ENCODE measurements around the gene EEF1G. TPM values are rescaled to one million over a fixed set of nuclear protein-coding genes. Genes with fewer than 3 reads are reported as not detected.
"Not testable (repeated sequence)": the region's sequence is repeated elsewhere in the genome, so short reads cannot be mapped to it uniquely, and the experiment has no call there.

EEF1G gene
- total RNA-seq, 4 donors from 2014 or later, result 1,301 to 1,426 (median 1,363) TPM

DNA sequence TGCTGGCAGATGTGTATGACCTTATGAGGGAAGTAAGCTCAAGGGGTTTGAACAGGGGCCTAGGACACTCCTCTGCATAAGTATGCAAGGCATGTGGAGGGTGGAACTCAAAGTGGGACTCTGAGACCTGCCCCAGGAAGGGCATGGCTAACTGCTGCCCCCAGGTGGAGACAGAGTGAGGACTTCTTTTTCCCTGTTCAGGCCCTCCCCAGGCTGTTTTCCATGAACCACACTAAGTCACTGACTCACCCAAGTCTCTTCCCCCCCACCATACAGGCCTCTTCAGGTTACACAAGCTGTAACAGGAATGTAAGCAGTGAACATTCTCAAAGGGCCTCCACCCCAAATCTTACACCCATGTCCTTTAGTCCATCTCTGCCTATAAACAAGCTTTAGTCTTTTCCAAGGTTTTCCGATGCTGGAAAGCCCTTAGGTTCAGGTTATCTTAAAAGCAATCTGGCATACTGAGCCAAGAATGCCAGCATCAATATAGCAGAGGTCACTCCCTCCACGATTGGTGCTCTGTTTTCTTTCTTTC, 13.1 kb downstream of the EEF1G start:
- Histone ChIP-seq H3K4me3 (no peak overlapping the region), H3K27me3 (no peaks in the 10 kb centered on the region), H3K27ac (peak overlapping the region; percentile 90 to 92), H3K4me1 (peaks cover 12 to 14% of the 10 kb centered on the region in 2 donors), H3K9me3 (no peaks in the 10 kb centered on the region), H3K36me3 (no peaks in the 10 kb centered on the region)
- DNase-seq, result peak; percentile 92 to 96
- intact Hi-C loops (cut with DNase I; ENCODE audit: low total_unique reads), result no loop called here
- no peak for TF ChIP-seq POLR2A (IDR thresholded peaks at IDR 0.05)
- peak; percentile 87 to 91 (median 90) for TF ChIP-seq CTCF (IDR thresholded peaks at IDR 0.05)

DNA sequence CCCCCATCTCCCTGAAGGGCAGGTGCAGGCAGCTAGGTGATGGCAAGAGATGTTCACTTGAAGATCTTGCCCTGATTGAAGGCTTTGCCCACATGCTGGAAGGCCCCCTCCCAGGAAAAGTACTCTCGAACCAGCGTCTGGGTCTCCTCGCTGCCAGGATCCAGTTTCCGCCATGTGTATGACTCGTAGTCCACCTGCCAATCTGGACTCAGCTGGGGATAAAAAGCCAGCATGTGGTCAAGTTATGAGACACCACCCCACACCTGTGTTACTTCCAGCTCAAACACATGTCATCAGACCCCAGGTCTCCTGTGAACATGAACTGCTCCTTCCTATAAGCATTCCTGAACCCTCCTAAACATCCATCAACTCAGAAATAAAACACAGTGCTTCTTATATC, 14.1 kb downstream of the EEF1G start:
- H3K27me3 ChIP-seq; intact Hi-C loops (cut with DNase I; ENCODE audit: low total_unique reads); H3K4me3 ChIP-seq; H3K9me3 ChIP-seq; H3K36me3 ChIP-seq; DNase-seq: not testable (repeated sequence)
- peak overlapping the region; percentile 90 to 92 for H3K27ac ChIP-seq
- H3K4me1 ChIP-seq, result peaks cover 12 to 24% of the 10 kb centered on the region in 2 donors

DNA sequence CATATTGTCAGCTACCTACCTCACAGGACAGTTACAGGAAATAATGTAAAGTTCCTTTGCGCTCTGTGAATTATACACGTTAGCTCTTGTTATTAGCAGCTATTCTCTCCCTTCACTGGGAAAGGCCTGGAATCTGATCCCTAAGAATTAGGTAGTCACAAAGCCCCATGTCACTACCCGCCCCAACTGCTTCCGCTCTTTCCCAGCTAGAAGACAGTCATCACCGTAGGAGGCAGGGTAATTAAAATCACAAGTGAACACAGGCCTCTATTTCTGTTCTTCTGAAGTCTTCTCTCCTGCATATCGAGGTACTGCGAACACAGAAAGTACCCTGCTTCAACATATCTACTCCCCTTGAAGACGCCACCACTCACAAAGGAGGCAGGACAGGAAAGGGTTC, 14.5 kb downstream of the EEF1G start:
- Histone ChIP-seq H3K4me3 (no peak overlapping the region), H3K4me1 (peaks cover 12 to 28% of the 10 kb centered on the region in 2 donors), H3K27me3 (no peaks in the 10 kb centered on the region), H3K36me3 (no peaks in the 10 kb centered on the region), H3K9me3 (no peaks in the 10 kb centered on the region), H3K27ac (peak overlapping the region; percentile 90 to 92)
- TF ChIP-seq POLR2A (IDR thresholded peaks at IDR 0.05) (no peak), CTCF (IDR thresholded peaks at IDR 0.05) (no peak)
- no peak for DNase-seq
- intact Hi-C loops (cut with DNase I; ENCODE audit: low total_unique reads), result no loop called here

- TF ChIP-seq CTCF (IDR thresholded peaks at IDR 0.05) (no peak), POLR2A (IDR thresholded peaks at IDR 0.05) (no peak)
- Histone ChIP-seq H3K27me3 (no peaks in the 10 kb centered on the region), H3K27ac (peak overlapping the region in 1 of 2 donors; percentile 90), H3K4me1 (peaks cover 16 to 34% of the 10 kb centered on the region in 2 donors), H3K36me3 (no peaks in the 10 kb centered on the region), H3K4me3 (no peak overlapping the region), H3K9me3 (no peaks in the 10 kb centered on the region)
- DNase-seq, result no peak
- intact Hi-C loops (cut with DNase I; ENCODE audit: low total_unique reads), result no loop called here
These were observed 15.0 kb downstream of the EEF1G start for GRCh38 chr11:62558669-62559068.

- intact Hi-C loops (cut with DNase I; ENCODE audit: low total_unique reads), result no loop called here
- Histone ChIP-seq H3K4me1 (peaks cover 21 to 38% of the 10 kb centered on the region in 2 donors), H3K36me3 (no peaks in the 10 kb centered on the region), H3K9me3 (no peaks in the 10 kb centered on the region), H3K27ac (peak overlapping the region; percentile 92 to 98), H3K4me3 (no peak overlapping the region), H3K27me3 (no peaks in the 10 kb centered on the region)
- TF ChIP-seq POLR2A (IDR thresholded peaks at IDR 0.05), result no peak
- no peak for TF ChIP-seq CTCF (IDR thresholded peaks at IDR 0.05)
- DNase-seq, result no peak
These were observed 16.6 kb downstream of the EEF1G start for GRCh38 chr11:62556875-62557631.

All from uterus (tissue), 4 donors.